ENCODE results near the gene JMJD8. TPM values are rescaled to one million over a fixed set of nuclear protein-coding genes. Genes with fewer than 3 reads are reported as not detected.
A peak's percentile ranks its signal among the peaks of the same experiment; 100 is the strongest.

The JMJD8 gene, protein sequence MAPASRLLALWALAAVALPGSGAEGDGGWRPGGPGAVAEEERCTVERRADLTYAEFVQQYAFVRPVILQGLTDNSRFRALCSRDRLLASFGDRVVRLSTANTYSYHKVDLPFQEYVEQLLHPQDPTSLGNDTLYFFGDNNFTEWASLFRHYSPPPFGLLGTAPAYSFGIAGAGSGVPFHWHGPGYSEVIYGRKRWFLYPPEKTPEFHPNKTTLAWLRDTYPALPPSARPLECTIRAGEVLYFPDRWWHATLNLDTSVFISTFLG
- total RNA-seq = 10.2 TPM

DNA sequence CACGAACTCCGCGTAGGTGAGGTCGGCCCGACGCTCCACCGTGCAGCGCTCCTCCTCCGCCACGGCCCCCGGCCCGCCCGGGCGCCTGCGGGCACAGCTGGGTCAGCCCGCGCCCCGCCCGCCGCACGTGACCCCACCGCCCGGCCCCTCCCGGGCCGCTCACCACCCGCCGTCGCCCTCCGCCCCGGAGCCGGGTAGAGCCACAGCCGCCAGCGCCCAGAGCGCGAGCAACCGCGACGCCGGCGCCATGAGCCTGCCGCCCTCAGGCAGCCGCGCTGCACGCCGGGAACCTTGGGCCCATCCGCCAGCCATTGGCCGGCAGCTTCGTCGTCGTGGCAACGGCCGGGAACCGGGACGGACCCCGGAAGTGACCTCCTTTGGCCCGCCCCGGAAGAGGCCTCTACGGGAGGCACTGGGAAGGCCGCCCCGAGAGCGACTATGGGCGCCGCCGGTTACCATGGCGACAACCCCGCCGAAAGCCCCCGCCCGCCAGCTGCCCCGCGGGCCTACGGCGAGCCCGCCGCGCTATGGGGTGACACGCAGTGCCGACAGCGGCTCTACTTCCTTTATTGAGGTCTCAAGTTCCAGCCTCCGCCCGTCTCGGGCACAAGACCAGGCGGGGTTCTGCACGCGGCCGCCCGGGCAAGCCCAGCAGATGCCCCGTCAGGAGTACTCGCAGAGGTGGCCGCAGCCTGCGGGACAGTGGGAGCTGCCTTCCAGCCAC, at the start of gene JMJD8:
TSS of gene JMJD8 (minus strand) at position 264 of the 724 bp plus-strand sequence. CDS start at position 249, 15 bp downstream.
- no peak for FAIRE-seq
- peak; percentile 99 for DNase-seq (ENCODE audit: low spot score in 2 of 2)

GRCh38 chr16:733382-734207, 49.5 kb upstream of the JMJD8 start:
- DNase-seq (ENCODE audit: low spot score in 2 of 2) (no peak), FAIRE-seq (no peak)

- no peak for DNase-seq (ENCODE audit: low spot score in 2 of 2)
- FAIRE-seq = no peak
Measured at GRCh38 chr16:732936-733335, 48.8 kb upstream of the JMJD8 start.

- no peak for DNase-seq (ENCODE audit: low spot score in 2 of 2)
- no peak for FAIRE-seq
Measured at GRCh38 chr16:732332-732731, 48.2 kb upstream of the JMJD8 start.

DNA sequence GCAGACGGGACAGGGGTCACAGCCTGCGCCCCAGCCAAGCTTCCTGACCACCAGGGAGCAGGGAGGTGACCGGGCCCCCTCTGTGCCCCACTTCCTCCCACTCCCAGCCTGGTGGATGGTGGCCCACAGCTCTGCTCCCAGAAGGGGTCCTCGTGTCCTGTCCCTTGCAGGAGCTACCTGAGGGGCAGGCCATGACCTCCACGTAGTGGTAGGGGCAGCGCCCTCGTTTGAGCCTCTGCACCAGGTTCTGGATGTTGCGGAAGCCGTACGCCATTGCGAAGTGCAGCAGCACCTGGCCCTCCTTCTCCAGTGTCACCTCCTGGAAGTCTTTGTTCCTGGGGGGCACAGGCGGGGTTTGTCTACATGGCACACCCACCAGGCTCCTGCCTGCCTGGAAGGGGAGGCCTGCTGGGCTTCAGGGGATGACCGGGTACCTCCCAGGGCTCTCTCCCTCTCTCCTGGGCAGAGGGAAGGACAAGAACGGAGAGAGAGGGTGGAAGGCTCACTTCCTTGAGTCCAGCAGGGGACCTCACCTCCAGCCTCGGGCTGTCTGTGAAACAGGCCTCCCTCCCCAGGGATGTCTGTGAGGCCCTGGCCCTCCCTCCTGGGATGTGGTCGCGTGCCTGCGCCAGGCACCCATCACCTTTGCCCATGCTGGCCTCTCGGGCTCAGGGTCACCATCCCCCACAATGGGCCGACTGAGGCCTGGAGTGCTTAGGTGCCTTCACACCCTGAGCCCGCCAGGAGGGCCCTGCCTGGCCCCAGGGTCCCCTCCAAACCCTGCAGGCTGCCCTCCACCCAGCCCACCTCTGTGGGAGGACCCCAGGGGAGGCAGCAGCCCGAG, 46.8 kb upstream of the JMJD8 start:
- DNase-seq (ENCODE audit: low spot score in 2 of 2) (no peak), FAIRE-seq (no peak)

DNA sequence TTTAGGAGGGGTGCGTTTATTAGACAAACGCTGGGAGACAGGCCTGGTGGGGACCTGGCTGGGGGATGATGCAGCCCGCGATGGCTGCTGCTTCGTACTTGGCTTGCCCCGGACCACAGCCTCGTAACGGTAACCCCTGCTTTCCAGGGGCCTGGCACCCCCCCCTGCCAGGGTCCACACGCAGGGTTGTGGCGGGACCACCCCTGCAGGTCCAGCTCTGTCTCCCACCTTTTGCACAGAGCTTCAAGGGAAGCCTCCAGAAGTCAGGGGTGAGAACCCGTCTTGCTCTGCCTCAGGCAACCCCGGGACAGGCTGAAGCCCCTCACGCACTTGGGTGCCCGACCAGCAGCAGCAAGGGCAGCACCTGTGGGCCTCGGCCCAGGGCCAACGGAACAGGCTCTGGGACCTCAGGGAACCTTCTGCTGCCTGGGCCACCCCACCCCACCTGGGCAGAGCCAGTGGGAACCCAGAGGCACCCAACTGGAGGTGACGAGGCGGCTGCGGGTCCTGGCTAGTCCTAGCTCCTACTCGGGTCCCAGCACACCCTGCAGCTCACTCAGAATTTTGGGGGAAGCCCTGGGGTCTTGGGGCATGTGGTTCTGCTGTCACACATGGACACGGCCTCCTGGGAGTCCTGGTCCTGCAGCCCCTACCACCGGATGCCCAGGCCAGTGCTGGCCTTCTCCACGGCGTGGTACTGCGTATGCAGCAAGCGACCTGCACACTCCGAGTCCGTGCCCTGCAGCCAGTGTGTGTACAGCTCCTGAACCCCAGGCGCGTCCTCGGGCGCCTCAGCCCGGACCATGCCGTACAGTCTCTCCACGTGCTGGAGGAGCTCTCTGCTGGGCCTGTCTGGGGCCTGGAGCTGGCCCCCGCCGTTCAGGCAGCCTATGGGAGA, 45.9 kb upstream of the JMJD8 start:
- DNase-seq (ENCODE audit: low spot score in 2 of 2) = no peak
- FAIRE-seq = no peak

- FAIRE-seq = no peak
- DNase-seq (ENCODE audit: low spot score in 2 of 2) = no peak
Measured at GRCh38 chr16:728890-729744, 45.0 kb upstream of the JMJD8 start.

GRCh38 chr16:728131-728889, 44.2 kb upstream of the JMJD8 start:
- peak; percentile 75 to 83 for DNase-seq (ENCODE audit: low spot score in 2 of 2)

GRCh38 chr16:727291-727977, 43.3 kb upstream of the JMJD8 start:
- DNase-seq (ENCODE audit: low spot score in 2 of 2) (no peak), FAIRE-seq (no peak)

More at GRCh38 chr16:728131-728889, 44.2 kb upstream of the JMJD8 start:
- no peak for FAIRE-seq

DNA sequence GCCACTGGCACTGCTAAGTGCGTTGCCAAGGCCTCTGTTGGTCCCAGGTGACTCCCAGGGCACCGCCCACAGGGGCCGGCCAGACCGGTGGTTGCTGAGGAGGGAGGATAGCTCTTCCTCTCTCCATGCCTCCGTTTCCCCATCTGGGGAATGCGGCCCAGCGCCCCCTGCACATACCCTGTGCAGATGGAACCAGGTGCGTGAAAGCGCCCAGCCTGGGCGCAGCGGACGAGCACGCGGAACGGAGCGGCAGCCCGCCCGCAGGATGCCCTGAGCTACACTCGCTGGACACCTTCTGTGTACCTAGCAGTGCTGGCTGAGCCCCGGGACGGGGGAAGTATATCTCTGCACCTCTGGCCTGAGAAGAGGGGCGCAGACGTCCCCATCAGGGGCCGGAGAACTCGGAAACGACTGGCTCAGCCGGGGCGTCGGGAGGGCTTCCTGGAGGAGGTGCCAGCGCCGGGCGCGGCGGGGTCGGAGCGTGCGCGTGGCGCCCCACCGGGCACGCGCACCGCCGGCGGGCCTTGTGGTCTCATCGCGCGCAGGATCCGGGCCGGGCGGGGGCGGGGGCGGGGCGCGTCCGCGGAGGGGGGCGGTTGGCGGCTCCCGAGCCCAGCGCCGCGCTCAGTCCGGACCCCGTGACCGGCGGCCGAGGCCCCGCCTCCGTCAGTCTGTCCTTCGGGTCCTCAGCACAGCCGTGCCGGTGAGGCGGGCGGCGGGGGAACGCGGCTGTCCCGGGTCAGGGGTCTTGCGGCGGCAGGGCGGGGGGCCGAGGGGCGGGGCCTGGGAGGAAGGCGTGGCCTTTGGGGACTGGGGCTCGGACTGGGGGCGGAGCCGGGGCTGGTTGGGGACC, 42.5 kb upstream of the JMJD8 start, which contains the start of the genes CCDC78 and HAGHL:
TSS of gene CCDC78 (minus strand) at position 6 of the 853 bp plus-strand sequence. CDS start 76 bp downstream, outside the sequence.
TSS of gene HAGHL (plus strand) at position 669 of the 853 bp plus-strand sequence. CDS start 404 bp downstream, outside the sequence.
- FAIRE-seq (no peak), DNase-seq (ENCODE audit: low spot score in 2 of 2) (peak; percentile 79 to 87)

- FAIRE-seq = no peak
Measured at GRCh38 chr16:726188-726437, 42.0 kb upstream of the JMJD8 start.

DNA sequence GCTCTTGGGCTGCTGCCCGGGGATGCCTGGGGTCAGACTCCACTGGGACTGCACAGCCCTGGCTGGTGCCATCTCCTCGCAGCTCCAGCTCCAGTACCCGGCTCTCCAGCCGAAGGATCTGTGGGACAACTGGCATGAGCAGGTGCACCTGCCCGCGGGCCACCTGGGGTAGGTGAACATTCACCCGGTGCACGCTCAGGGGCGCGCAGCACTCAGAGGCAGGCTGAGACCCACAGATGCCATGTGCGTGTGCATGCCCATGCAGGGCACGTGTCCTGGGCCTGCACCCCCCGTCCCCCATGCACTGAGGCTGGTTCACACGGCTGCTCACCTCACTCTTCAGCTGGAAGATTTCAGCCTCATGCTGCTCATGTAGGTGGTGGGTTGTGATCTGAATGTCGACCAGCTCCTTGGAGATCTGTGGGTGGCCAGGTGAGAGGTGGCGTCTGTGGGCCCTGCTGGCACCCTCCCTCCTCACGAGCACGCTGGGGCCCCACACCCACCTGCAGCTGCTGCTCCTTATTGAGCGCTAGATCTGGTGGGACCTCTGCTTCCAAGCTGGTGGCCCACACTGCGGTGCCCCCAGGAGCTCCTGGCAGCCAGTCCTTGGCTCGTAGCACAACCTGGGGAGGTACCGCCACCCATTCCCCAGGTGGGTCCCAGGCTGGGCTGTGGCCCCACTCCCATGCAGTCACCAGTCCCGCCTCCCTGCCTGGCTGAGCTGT, 41.5 kb upstream of the JMJD8 start:
- DNase-seq (ENCODE audit: low spot score in 2 of 2) = no peak
- FAIRE-seq = no peak

More at GRCh38 chr16:726188-726437, 42.0 kb upstream of the JMJD8 start:
- DNase-seq (ENCODE audit: low spot score in 2 of 2) = no peak

- FAIRE-seq (no peak), DNase-seq (ENCODE audit: low spot score in 2 of 2) (no peak)
Measured at GRCh38 chr16:725041-725376, 40.9 kb upstream of the JMJD8 start.

- FAIRE-seq (no peak), DNase-seq (ENCODE audit: low spot score in 2 of 2) (no peak)
Measured at GRCh38 chr16:724188-725040, 40.3 kb upstream of the JMJD8 start.

GRCh38 chr16:723695-724094, 39.6 kb upstream of the JMJD8 start:
- DNase-seq (ENCODE audit: low spot score in 2 of 2) (no peak), FAIRE-seq (no peak)
